ENCODE data around the gene DDC.
A peak's percentile ranks its signal among the peaks of the same experiment; 100 is the strongest.

DDC gene

GRCh38 chr7:50555594-50556140 is 9.5 kb downstream of the DDC start:
- Histone ChIP-seq H3K4me3 (ENCODE audit: low read depth, low read length) (no peak overlapping the region), H3K36me3 (ENCODE audit: control insufficient read depth, insufficient read depth, low read length) (no peaks in the 10 kb centered on the region), H3K9ac (no peak overlapping the region), H3K79me2 (no peaks in the 10 kb centered on the region), H3K9me3 (ENCODE audit: control insufficient read depth, low read length) (no peaks in the 10 kb centered on the region), H3K4me2 (ENCODE audit: low read length) (no peak overlapping the region), H3K4me1 (peaks cover 65% of the 10 kb centered on the region), H3K27me3 (ENCODE audit: control insufficient read depth, insufficient read depth, low read length) (no peaks in the 10 kb centered on the region), H3K27ac (peak overlapping the region; percentile 88), H2AFZ (peak overlapping the region; percentile 48)
- no peak for TF ChIP-seq CTCF (IDR thresholded peaks at IDR 0.05)

- Histone ChIP-seq H3K4me3 (ENCODE audit: low read depth, low read length) (no peak overlapping the region), H3K27ac (peak overlapping the region; percentile 88), H3K4me1 (peaks cover 64% of the 10 kb centered on the region), H3K9me3 (ENCODE audit: control insufficient read depth, low read length) (no peaks in the 10 kb centered on the region), H3K27me3 (ENCODE audit: control insufficient read depth, insufficient read depth, low read length) (no peaks in the 10 kb centered on the region), H3K79me2 (no peaks in the 10 kb centered on the region), H3K4me2 (ENCODE audit: low read length) (no peak overlapping the region), H3K36me3 (ENCODE audit: control insufficient read depth, insufficient read depth, low read length) (no peaks in the 10 kb centered on the region), H2AFZ (peak overlapping the region; percentile 31), H3K9ac (no peak overlapping the region)
- no peak for TF ChIP-seq CTCF (IDR thresholded peaks at IDR 0.05)
Observed at GRCh38 chr7:50554431-50555322, 10.5 kb downstream of the DDC start.

- no peaks in the 10 kb centered on the region for H3K79me2 ChIP-seq
- H3K4me3 ChIP-seq (ENCODE audit: low read depth, low read length): no peak overlapping the region
- no peak overlapping the region for H3K4me2 ChIP-seq (ENCODE audit: low read length)
- no peaks in the 10 kb centered on the region for H3K36me3 ChIP-seq (ENCODE audit: control insufficient read depth, insufficient read depth, low read length)
- no peaks in the 10 kb centered on the region for H3K9me3 ChIP-seq (ENCODE audit: control insufficient read depth, low read length)
- H3K27me3 ChIP-seq (ENCODE audit: control insufficient read depth, insufficient read depth, low read length): no peaks in the 10 kb centered on the region
- peaks cover 58% of the 10 kb centered on the region for H3K4me1 ChIP-seq
- no peak for TF ChIP-seq CTCF (IDR thresholded peaks at IDR 0.05)
- peak overlapping the region; percentile 88 for H3K27ac ChIP-seq
- peak overlapping the region; percentile 31 for H2AFZ ChIP-seq
- no peak overlapping the region for H3K9ac ChIP-seq
Observed at GRCh38 chr7:50553973-50554372, 11.2 kb downstream of the DDC start.

GRCh38 chr7:50552921-50553320 is 12.3 kb downstream of the DDC start:
- Histone ChIP-seq H2AFZ (peak overlapping the region; percentile 3), H3K79me2 (no peaks in the 10 kb centered on the region), H3K4me2 (ENCODE audit: low read length) (no peak overlapping the region), H3K27me3 (ENCODE audit: control insufficient read depth, insufficient read depth, low read length) (no peaks in the 10 kb centered on the region), H3K4me3 (ENCODE audit: low read depth, low read length) (no peak overlapping the region), H3K36me3 (ENCODE audit: control insufficient read depth, insufficient read depth, low read length) (no peaks in the 10 kb centered on the region), H3K9ac (no peak overlapping the region), H3K9me3 (ENCODE audit: control insufficient read depth, low read length) (no peaks in the 10 kb centered on the region), H3K27ac (peak overlapping the region; percentile 88), H3K4me1 (peaks cover 50% of the 10 kb centered on the region)
- TF ChIP-seq CTCF (IDR thresholded peaks at IDR 0.05): no peak
